SK-N-SH treated with all-trans-retinoic acid at 6 μM for 48 hours (cell line): Measurements from ENCODE around the gene UGT1A5.
A peak's percentile ranks its signal among the peaks of the same experiment; 100 is the strongest.

Source experiments
- ATAC-seq: fragments of 200-7000 bp; cut with Tn5 transposase; 3 replicates; pipeline ENCODE4 v1.9.1; 2020; ENCODE audit warnings: mild to moderate bottlenecking, moderate library complexity
- ARNTL ChIP-seq: fragments of 450-650 bp; formaldehyde crosslinking; IDR thresholded peaks from 2 replicates; pipeline ENCODE4 v1.5.0; 2020; ENCODE audit warnings: low read depth, mild to moderate bottlenecking, moderate library complexity, borderline replicate concordance
- BACH2 ChIP-seq: fragments of 250-450 bp; sonication (Bioruptor Pico); IDR thresholded peaks from 2 replicates; pipeline ENCODE4 v1.9.0; 2021; ENCODE audit warnings: mild to moderate bottlenecking, borderline replicate concordance
- CREB5 ChIP-seq: fragments of 250-450 bp; sonication (Bioruptor Pico); IDR thresholded peaks from 2 replicates; pipeline ENCODE4 v1.5.1; 2020; ENCODE audit warnings: low read depth, mild to moderate bottlenecking, moderate library complexity
- CSRNP3 ChIP-seq: fragments of 250-450 bp; sonication (Bioruptor Pico); IDR thresholded peaks from 2 replicates; pipeline ENCODE4 v1.5.1; 2021; ENCODE audit warnings: mild to moderate bottlenecking, moderate library complexity
- GLIS3 ChIP-seq: fragments of 250-450 bp; sonication (Bioruptor Pico); IDR thresholded peaks from 2 replicates; pipeline ENCODE4 v1.5.0; 2020; ENCODE audit warnings: mild to moderate bottlenecking, moderate library complexity
- ISL1 ChIP-seq: fragments of 250-450 bp; sonication (Bioruptor Pico); IDR thresholded peaks from 2 replicates; pipeline ENCODE4 v2.1.2; 2022; ENCODE audit warnings: mild to moderate bottlenecking, moderate library complexity
- OSR1 ChIP-seq: fragments of 250-450 bp; sonication (Bioruptor Pico); IDR thresholded peaks from 2 replicates; pipeline ENCODE4 v1.8.0; 2022; ENCODE audit warnings: moderate library complexity, mild to moderate bottlenecking, inconsistent platforms
- PPARA ChIP-seq: fragments of 250-450 bp; sonication (Bioruptor Pico); IDR thresholded peaks from 2 replicates; pipeline ENCODE4 v1.5.0; 2020; ENCODE audit warnings: mild to moderate bottlenecking, borderline replicate concordance
- RARB ChIP-seq: fragments of 250-450 bp; sonication (Bioruptor Pico); IDR thresholded peaks from 2 replicates; pipeline ENCODE4 v1.8.0; 2021; ENCODE audit warnings: mild to moderate bottlenecking, moderate library complexity
- TCF4 ChIP-seq: fragments of 250-450 bp; sonication (Bioruptor Pico); IDR thresholded peaks from 2 replicates; pipeline ENCODE4 v1.8.0; 2021; ENCODE audit warnings: mild to moderate bottlenecking, moderate library complexity, borderline replicate concordance
- TOX ChIP-seq: fragments of 250-450 bp; sonication (Bioruptor Pico); IDR thresholded peaks from 2 replicates; pipeline ENCODE4 v1.8.0; 2021; ENCODE audit warnings: mild to moderate bottlenecking, moderate library complexity, borderline replicate concordance
- TSHZ2 ChIP-seq: fragments of 250-450 bp; sonication (Bioruptor Pico); IDR thresholded peaks from 2 replicates; pipeline ENCODE4 v1.5.0; 2020; ENCODE audit warnings: mild to moderate bottlenecking, moderate library complexity
- ZC3H10 ChIP-seq: fragments of 250-450 bp; sonication (Bioruptor Pico); IDR thresholded peaks from 2 replicates; pipeline ENCODE4 v1.5.1; 2021; ENCODE audit warnings: mild to moderate bottlenecking, moderate library complexity
- ZFP3 ChIP-seq: fragments of 250-450 bp; sonication (Bioruptor Pico); IDR thresholded peaks from 2 replicates; pipeline ENCODE4 v1.5.0; 2020; ENCODE audit warnings: mild to moderate bottlenecking, moderate library complexity
- ZFP30 ChIP-seq: fragments of 450-650 bp; formaldehyde crosslinking; IDR thresholded peaks from 2 replicates; pipeline ENCODE4 v1.5.0; 2022; ENCODE audit warnings: mild to moderate bottlenecking, moderate library complexity
- ZNF565 ChIP-seq: fragments of 450-650 bp; formaldehyde crosslinking; conservative IDR thresholded peaks from 2 replicates; pipeline ENCODE4 v1.5.0; 2020; ENCODE audit warnings: low read depth, mild to moderate bottlenecking, moderate library complexity
- ZNF70 ChIP-seq: fragments of 450-650 bp; formaldehyde crosslinking; IDR thresholded peaks from 2 replicates; pipeline ENCODE4 v1.5.0; 2020; ENCODE audit warnings: mild to moderate bottlenecking, moderate library complexity
- ZNF8 ChIP-seq: fragments of 450-650 bp; formaldehyde crosslinking; IDR thresholded peaks from 2 replicates; pipeline ENCODE4 v1.5.0; 2020; ENCODE audit warnings: mild to moderate bottlenecking, moderate library complexity

UGT1A5 gene

GRCh38 chr2:233705911-233706506, 6.7 kb upstream of the UGT1A5 start:
- ATAC-seq, result no peak
- TF ChIP-seq RARB (CRISPR knock-in tag), result no peak
- no peak for TF ChIP-seq CREB5
- TF ChIP-seq GLIS3 (CRISPR knock-in tag), result no peak
- TF ChIP-seq PPARA (CRISPR knock-in tag), result no peak
- TF ChIP-seq ZFP3 (CRISPR knock-in tag), result no peak
- TF ChIP-seq CSRNP3 (CRISPR knock-in tag), result no peak
- TF ChIP-seq ZC3H10 (CRISPR knock-in tag), result no peak
- TF ChIP-seq TCF4, result no peak
- TF ChIP-seq ZNF565 (CRISPR knock-in tag), result no peak
- TF ChIP-seq ZFP30, result no peak
- no peak for TF ChIP-seq TOX

GRCh38 chr2:233706720-233707119, 6.0 kb upstream of the UGT1A5 start:
- peak; percentile 69 for ATAC-seq
- TF ChIP-seq ISL1 (CRISPR knock-in tag), result peak; percentile 23; the same call in 1 of the 2 replicates
- no peak for TF ChIP-seq TCF4

GRCh38 chr2:233707940-233708644, 4.6 kb upstream of the UGT1A5 start:
- no peak for TF ChIP-seq TCF4
- no peak for TF ChIP-seq CREB5
- TF ChIP-seq TSHZ2 (CRISPR knock-in tag), result no peak
- no peak for TF ChIP-seq ZNF8
- 0 out of 2 replicates have a peak, but pooled peaks have one; percentile 17 for TF ChIP-seq ISL1 (CRISPR knock-in tag)
- no peak for TF ChIP-seq ARNTL (CRISPR knock-in tag)
- TF ChIP-seq, all 23 proteins: peak for 1
- ATAC-seq, result no peak

GRCh38 chr2:233708942-233709341, 3.8 kb upstream of the UGT1A5 start:
- no peak for ATAC-seq
- TF ChIP-seq CSRNP3 (CRISPR knock-in tag), result no peak
- no peak for TF ChIP-seq TOX
- no peak for TF ChIP-seq OSR1 (CRISPR knock-in tag)
- no peak for TF ChIP-seq ISL1 (CRISPR knock-in tag)
- TF ChIP-seq ZNF8, result no peak
- TF ChIP-seq CREB5, result no peak
- no peak for TF ChIP-seq ZFP30
- no peak for TF ChIP-seq PPARA (CRISPR knock-in tag)
- no peak for TF ChIP-seq BACH2 (CRISPR knock-in tag)
- TF ChIP-seq TCF4, result no peak
- TF ChIP-seq ZNF70, result no peak
- TF ChIP-seq TSHZ2 (CRISPR knock-in tag), result no peak
